ENCODE results near the gene TPP1. TPM values are rescaled to one million over a fixed set of nuclear protein-coding genes. Genes with fewer than 3 reads are reported as not detected.

Gene TPP1
- total and polyA plus RNA-seq, 10 donors = 54.9 to 306 (median 212) TPM

DNA sequence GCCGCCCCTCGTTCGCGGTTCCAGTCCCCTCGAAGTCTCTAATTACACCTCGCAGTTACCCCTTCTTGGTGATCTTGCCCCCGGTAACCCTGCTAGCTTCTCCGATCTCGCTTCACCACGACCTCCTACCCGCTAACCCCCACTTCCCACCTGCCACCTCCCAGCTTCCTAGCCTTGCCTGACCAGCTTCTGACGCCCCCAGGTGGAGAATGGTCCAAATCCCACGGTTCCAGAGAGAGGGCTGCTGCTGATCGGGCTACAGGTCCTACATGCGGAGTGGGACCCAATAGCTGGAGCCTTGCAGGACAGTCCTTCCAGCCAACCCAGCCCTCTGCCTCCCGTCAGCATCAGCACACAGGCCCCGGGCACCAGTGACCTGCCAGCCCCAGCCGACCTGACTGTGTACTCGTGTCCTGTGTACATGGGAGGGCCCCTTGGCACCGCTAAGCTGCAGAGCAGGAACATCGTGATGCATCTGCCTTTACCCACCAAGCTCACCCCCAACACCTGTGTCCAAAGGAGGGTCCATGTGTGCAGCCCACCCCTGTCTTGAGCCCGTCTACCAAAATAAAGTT lies 47.7 kb downstream of the TPP1 start:
- TF ChIP-seq POLR2AphosphoS5 (IDR thresholded peaks at IDR 0.05) = no peak
- no peak for TF ChIP-seq POLR2A (IDR thresholded peaks at IDR 0.05)
- TF ChIP-seq CTCF (IDR thresholded peaks at IDR 0.05 in 8 of 11, conservative IDR thresholded peaks at IDR 0.05 in 3 of 11) = no peak
- no peak overlapping the region for H3K4me3 ChIP-seq
- no peak overlapping the region for H3K27ac ChIP-seq
- 70 to 96% (median 87%) methylated on average over 17 to 22 of the region's 22 CpGs for WGBS, 5 donors
- intact Hi-C loops (cut with DNase I; ENCODE audit: low total_unique reads) = no loop called here
- peaks cover 0 to 18% (median 0%) of the 10 kb centered on the region in 6 donors for H3K36me3 ChIP-seq
- H3K9me3 ChIP-seq = no peaks in the 10 kb centered on the region
- peaks cover 0 to 18% (median 9%) of the 10 kb centered on the region in 6 donors for H3K4me1 ChIP-seq
- DNase-seq = no peak
- H3K27me3 ChIP-seq (replicated peaks in 1 of 7) = no peaks in the 10 kb centered on the region

GRCh38 chr11:6570691-6571427 lies 48.4 kb downstream of the TPP1 start:
- peaks cover 0 to 12% (median 6%) of the 10 kb centered on the region in 6 donors for H3K4me1 ChIP-seq
- no peak overlapping the region for H3K4me3 ChIP-seq
- WGBS, 5 donors = 82 to 97% (median 91%) methylated on average over 44 to 62 of the region's 62 CpGs
- no peaks in the 10 kb centered on the region for H3K9me3 ChIP-seq
- no peak overlapping the region for H3K27ac ChIP-seq
- no peak for DNase-seq
- H3K27me3 ChIP-seq (replicated peaks in 1 of 7) = no peaks in the 10 kb centered on the region
- intact Hi-C loops (cut with DNase I; ENCODE audit: low total_unique reads) = no loop called here
- peaks cover 0 to 23% (median 0%) of the 10 kb centered on the region in 6 donors for H3K36me3 ChIP-seq
- no peak for TF ChIP-seq POLR2A (IDR thresholded peaks at IDR 0.05)
- peak in 1 of 3 donors; percentile 39 for TF ChIP-seq POLR2AphosphoS5 (IDR thresholded peaks at IDR 0.05)

GRCh38 chr11:6569706-6570105 lies 49.5 kb downstream of the TPP1 start:
- H3K27me3 ChIP-seq (replicated peaks in 1 of 7) = no peaks in the 10 kb centered on the region
- H3K27ac ChIP-seq = no peak overlapping the region
- TF ChIP-seq POLR2A (IDR thresholded peaks at IDR 0.05) (no peak), POLR2AphosphoS5 (IDR thresholded peaks at IDR 0.05) (no peak), CTCF (IDR thresholded peaks at IDR 0.05 in 8 of 11, conservative IDR thresholded peaks at IDR 0.05 in 3 of 11) (no peak)
- peaks cover 0 to 12% (median 6%) of the 10 kb centered on the region in 6 donors for H3K4me1 ChIP-seq
- intact Hi-C loops (cut with DNase I; ENCODE audit: low total_unique reads) = no loop called here
- peaks cover 0 to 25% (median 0%) of the 10 kb centered on the region in 6 donors for H3K36me3 ChIP-seq
- 81 to 97% (median 88%) methylated on average over 5 of the region's 5 CpGs for WGBS, 5 donors
- no peak for DNase-seq
- no peak overlapping the region for H3K4me3 ChIP-seq
- no peaks in the 10 kb centered on the region for H3K9me3 ChIP-seq

DNA sequence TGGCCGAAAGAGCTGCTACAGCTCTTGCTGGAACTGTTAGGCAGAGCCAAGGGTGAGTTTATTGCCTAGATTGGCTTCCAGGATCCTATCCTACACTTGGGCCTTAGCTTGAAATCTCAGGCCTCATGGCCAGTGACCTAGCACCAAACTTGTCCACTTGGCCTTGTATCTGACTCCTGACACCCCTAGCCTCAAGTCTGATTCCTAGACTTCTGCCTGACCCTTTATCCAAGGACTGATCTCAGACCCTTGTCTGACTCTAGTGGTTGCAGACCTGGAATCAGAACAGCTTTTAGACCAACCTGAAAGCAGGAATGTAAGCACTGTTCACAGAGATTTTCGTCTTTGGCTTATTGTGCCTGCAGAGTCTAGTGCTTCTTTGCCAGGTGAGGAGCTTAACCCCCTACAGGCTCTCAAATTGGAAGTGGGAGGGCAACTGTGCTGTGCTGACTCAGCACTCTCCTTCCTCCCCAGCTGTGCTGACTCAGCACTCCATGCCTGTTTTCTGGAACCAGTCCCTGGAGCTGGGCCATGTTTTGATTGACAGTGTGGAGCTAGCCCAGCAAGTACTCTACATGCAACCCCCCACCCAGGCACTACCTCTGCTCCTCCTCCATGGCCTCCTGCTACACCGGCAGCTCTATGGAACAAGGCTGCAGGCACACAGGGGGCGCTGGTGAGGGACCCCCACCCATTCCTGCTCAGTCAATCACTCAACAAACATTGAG lies 50.9 kb downstream of the TPP1 start:
- Histone ChIP-seq H3K4me1 (peaks cover 0 to 18% (median 8%) of the 10 kb centered on the region in 6 donors), H3K9me3 (no peaks in the 10 kb centered on the region), H3K27ac (no peak overlapping the region), H3K27me3 (replicated peaks in 1 of 7) (no peaks in the 10 kb centered on the region), H3K36me3 (peaks cover 0 to 37% (median 0%) of the 10 kb centered on the region in 6 donors), H3K4me3 (no peak overlapping the region)
- no peak for DNase-seq
- intact Hi-C loops (cut with DNase I; ENCODE audit: low total_unique reads) = no loop called here
- 52 to 73% (median 71%) methylated on average over 4 of the region's 4 CpGs for WGBS, 5 donors
- TF ChIP-seq POLR2AphosphoS5 (IDR thresholded peaks at IDR 0.05) = peak in 2 of 3 donors; percentile 60 to 80
- no peak for TF ChIP-seq POLR2A (IDR thresholded peaks at IDR 0.05)
